NCI-H748 (cell line): ENCODE measurements around the gene KIAA1958.
A peak's percentile ranks its signal among the peaks of the same experiment; 100 is the strongest.
"Not testable (repeated sequence)": the region's sequence is repeated elsewhere in the genome, so short reads cannot be mapped to it uniquely, and the experiment has no call there.

Experiments
- DNase-seq: peaks from one replicate; lab custom pipeline; 2025; ENCODE audit not compliant: unreplicated experiment; lab: John Stamatoyannopoulos, UW

Gene KIAA1958

GRCh38 chr9:112648624-112649023 is 162.0 kb downstream of the KIAA1958 start:
- DNase-seq: no peak

GRCh38 chr9:112654282-112654681 is 167.7 kb downstream of the KIAA1958 start:
- DNase-seq: no peak

DNA sequence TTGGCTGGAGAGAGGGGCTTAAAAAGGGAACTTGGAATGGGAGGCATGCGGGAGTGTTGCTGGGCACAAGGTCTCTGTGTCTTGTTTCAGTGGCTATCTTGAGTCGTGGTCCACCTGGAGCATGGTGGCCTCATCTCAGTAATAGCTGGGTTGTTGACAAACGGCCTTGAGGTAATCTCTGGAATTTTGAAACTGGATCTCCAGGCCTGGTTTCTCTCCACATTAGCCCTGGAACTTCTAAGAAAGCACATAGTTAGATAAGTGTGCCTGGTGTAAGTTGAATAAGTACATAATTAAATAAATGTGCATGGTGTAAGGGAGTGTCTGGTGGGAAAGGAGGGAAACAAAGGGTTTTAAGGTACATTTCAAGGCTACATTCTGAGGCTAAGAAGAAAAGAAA is 169.0 kb downstream of the KIAA1958 start:
- DNase-seq: no peak

DNA sequence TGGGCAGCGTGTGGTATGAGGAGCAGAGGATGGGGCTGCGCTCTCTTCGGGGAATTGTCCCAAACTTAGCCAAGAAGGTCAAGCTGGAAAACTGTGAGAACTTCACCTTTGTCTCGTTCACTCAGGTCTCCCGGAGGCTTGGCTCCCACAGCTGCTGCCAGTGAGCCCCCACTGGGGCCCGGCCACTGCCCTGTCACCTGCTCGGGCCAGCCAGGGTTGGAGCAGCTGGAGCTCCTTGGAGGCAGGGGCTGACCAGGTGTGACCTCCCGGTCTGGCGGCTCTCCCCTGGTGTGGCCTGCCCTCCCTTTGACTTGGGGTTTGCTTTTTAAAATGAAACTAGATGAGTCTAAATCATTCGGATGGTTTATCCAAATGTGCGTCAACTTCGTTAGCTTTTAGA is 173.3 kb downstream of the KIAA1958 start:
- no peak for DNase-seq

GRCh38 chr9:112663681-112664080 is 177.1 kb downstream of the KIAA1958 start:
- no peak for DNase-seq

GRCh38 chr9:112664531-112664930 is 177.9 kb downstream of the KIAA1958 start:
- no peak for DNase-seq

- no peak for DNase-seq
Observed at GRCh38 chr9:112665347-112665746, 178.7 kb downstream of the KIAA1958 start.

- no peak for DNase-seq
Observed at GRCh38 chr9:112669326-112669725, 182.7 kb downstream of the KIAA1958 start.

GRCh38 chr9:112670991-112671625 is 184.5 kb downstream of the KIAA1958 start:
- no peak for DNase-seq

DNA sequence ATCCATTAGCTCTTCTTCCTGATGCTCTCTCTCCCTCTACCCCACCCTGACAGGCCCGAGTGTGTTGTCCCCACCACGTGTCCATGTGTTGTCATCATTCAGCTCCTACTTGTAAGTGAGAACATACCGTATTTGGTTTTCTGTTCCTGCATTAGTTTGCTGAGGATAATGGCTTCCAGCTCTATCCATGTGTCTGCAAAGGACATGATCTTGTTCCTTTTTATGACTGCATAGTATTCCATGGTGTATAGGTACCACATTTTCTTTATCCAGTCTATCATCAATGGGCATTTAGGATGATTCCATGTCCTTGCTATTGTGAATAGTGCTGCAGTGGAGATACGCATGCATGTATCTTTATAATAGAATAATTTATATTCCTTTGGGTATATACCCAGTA is 186.6 kb downstream of the KIAA1958 start:
- not testable (repeated sequence) for DNase-seq

DNA sequence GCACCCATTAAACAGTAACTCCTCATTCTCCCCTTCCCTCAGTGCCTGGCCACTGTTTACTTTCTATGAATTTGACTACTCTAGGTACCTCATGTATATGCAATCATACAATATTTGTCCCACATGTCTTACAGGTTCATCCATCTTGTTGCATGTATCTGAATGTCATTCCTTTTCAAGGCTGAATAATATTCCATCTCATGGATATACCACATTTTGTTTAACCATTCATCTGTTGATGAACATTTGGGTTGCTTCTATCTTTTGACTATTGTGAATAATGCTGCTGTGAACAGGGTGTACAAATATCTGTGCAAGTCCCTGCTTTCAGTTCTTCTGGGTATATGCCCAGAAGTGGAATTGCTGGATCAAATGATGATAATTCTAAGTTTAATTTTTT is 190.4 kb downstream of the KIAA1958 start:
- DNase-seq: no peak

DNA sequence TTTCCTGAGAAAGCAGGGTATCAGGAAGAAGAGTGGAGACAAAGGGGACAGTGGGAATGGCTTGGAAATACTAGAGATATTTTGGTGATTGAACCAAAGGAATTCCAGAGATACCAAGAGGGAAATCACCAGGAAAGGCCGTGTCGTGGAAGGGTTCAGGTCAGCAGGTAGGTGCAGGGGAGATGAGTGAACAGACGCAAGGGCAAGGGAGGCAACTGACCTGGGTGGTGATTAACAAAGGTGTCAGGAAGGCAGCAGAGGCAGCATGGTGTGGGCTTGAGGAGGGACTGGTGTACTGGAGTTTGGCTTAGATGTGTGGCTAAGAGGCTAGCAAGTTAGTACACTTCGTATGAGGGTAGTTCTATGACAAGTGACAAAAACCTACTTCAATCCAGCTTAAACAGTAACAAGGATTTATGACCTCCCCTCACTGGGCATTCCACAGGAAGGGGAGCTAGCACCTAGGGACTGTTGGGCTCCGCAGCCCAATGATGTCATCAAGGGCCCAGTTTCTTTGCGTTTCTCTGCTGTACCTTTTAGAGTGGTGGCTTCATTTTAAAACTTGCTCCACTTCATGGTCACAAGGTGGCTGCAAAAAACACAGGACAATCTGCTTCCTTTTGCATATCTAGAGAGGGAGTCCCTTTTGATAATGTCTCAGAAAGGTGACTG is 194.2 kb downstream of the KIAA1958 start:
- no peak for DNase-seq

- DNase-seq: no peak
Observed at GRCh38 chr9:112689161-112689740, 202.6 kb downstream of the KIAA1958 start.

DNA sequence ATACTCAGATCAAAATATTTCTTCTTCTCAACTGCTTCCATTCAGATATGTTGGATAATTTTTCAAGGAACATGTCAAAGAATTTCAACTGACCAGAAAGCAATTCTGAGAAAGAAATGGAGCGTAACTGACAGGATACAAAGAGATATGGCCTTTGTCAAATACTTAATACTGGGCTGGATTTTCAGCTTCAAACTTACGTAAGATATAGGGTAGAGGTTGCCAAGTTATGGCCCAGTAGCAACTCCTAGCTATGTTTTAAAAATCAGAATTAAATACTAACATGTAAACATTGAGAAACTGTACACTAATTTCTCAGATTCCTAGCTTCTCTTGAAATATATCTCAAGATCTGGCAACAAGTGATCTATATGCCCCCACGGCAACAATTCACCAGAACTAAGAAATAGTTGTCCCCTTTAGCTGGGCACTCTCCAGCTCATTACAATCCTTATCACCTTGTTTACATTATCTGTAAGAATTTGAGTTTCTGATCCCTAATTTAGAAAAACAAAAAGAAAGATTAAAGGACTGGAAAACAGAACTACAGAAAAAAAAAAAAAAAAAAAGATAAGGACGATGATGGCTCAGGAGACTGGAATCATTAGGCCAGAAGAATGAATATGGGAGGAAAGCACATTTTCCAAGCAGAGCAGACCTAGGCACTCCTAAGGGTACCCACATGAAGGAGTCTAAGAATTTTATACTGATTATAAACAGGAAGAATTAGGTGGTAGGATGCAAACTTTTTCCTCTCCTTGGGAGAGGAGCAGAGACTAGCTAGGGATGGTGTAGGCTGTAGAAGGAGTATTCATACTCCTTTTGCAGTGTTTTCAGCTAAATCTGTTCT is 208.3 kb downstream of the KIAA1958 start:
- no peak for DNase-seq

- no peak for DNase-seq
Observed at GRCh38 chr9:112696461-112696860, 209.8 kb downstream of the KIAA1958 start.

DNA sequence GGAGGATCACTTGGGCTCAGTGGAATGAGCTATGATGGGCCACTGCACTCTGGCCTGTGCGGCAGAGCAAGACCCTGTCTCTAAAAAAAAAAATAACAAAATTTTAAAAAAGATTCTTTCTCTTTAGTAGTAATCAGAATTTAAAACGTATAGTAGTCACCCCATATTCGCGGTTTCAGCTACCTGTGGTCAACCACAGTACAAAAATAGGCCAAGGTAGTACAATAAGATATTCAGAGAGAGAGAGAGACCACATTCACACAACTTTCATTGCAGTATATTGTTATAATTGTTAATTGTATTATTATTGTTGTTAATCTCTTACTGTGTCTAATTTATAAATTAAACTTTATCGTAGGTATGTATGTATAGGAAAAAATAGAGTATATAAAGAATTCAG is 212.6 kb downstream of the KIAA1958 start:
- no peak for DNase-seq

GRCh38 chr9:112700085-112700484 is 213.5 kb downstream of the KIAA1958 start:
- DNase-seq: no peak

DNA sequence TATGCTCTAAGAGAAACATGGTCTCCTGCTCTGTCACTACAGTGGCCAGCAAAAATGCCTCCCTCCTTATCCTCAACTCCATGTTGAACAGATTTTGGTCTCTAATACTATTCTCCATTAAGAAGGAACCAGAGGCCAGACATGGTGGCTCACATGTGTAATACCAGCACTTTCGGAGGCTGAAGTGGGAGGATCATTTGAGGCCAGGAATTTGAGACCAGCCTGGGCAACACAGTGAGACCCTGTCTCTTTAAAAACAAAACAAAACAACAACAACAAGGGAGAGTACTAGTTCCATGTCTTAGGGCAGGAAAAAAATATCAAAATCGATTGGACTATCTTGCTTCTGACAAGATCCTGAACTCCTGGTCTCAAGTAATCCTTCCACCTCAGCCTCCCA is 216.7 kb downstream of the KIAA1958 start:
- no peak for DNase-seq

- DNase-seq: peak; percentile 10
Observed at GRCh38 chr9:112705768-112706427, 219.3 kb downstream of the KIAA1958 start.

DNA sequence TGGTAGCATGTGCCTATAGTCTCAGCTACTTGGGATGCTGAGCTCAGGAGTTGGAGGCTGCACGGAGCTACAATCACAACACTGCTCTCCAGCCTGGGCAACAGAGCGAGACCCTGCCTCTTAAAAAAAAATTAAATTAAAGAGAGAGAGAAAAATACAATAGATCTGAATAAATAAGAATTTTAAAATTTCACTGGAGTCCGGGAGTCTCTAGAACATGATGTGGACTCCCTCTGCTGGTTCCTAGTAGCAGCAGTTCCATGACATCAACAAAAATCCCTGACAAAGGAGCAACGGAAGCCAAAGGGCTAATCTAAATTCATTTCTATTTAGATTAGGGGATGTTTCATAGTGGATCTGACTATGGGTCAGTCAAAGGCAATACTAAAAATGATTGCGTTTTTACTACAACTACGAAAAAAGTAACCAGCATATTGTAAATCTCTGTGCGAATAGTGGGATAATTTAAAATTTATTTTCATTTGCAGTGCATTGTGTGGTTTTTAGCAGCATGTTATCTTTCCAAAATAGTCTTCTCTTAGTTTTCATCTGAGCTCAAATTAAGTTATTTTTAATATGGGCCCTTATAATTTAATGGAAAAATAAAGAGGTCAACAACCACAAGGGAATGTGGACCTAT is 224.5 kb downstream of the KIAA1958 start:
- DNase-seq: no peak

GRCh38 chr9:112712678-112713077 is 226.1 kb downstream of the KIAA1958 start:
- no peak for DNase-seq
